ENCODE data around the gene DLX3.

The DLX3 gene

GRCh38 chr17:49991409-49991808, 3.6 kb downstream of the DLX3 start:
- DNase-seq, result no peak

GRCh38 chr17:49990921-49991320, 4.1 kb downstream of the DLX3 start:
- DNase-seq, result no peak

GRCh38 chr17:49990331-49990730, 4.7 kb downstream of the DLX3 start:
- no peak for DNase-seq

GRCh38 chr17:49989518-49989880, 5.5 kb downstream of the DLX3 start:
- DNase-seq, result no peak

GRCh38 chr17:49987681-49988441, 7.2 kb downstream of the DLX3 start:
- peak; percentile 69 for DNase-seq

GRCh38 chr17:49987290-49987585, 7.8 kb downstream of the DLX3 start:
- no peak for DNase-seq

GRCh38 chr17:49986396-49987289, 8.4 kb downstream of the DLX3 start:
- no peak for DNase-seq

GRCh38 chr17:49985310-49985990, 9.6 kb downstream of the DLX3 start:
- DNase-seq, result no peak

GRCh38 chr17:49984776-49985175, 10.2 kb downstream of the DLX3 start:
- no peak for DNase-seq

- no peak for DNase-seq
Observed at GRCh38 chr17:49984283-49984682, 10.7 kb downstream of the DLX3 start.

GRCh38 chr17:49980703-49981197, 14.3 kb downstream of the DLX3 start:
- DNase-seq, result no peak

GRCh38 chr17:49979748-49980479, 15.1 kb downstream of the DLX3 start:
- no peak for DNase-seq

GRCh38 chr17:49978501-49978900, 16.5 kb downstream of the DLX3 start:
- no peak for DNase-seq

- no peak for DNase-seq
Observed at GRCh38 chr17:49977463-49978389, 17.3 kb downstream of the DLX3 start.

- DNase-seq, result no peak
Observed at GRCh38 chr17:49976828-49977202, 18.2 kb downstream of the DLX3 start.

- no peak for DNase-seq
Observed at GRCh38 chr17:49976163-49976827, 18.7 kb downstream of the DLX3 start.

GRCh38 chr17:49975531-49975930, 19.5 kb downstream of the DLX3 start:
- no peak for DNase-seq

- no peak for DNase-seq
Observed at GRCh38 chr17:49973271-49973615, 21.8 kb downstream of the DLX3 start.

- peak; percentile 46 for DNase-seq
Observed at GRCh38 chr17:49972486-49973270, 22.3 kb downstream of the DLX3 start.

- no peak for DNase-seq
Observed at GRCh38 chr17:49971848-49972485, 23.1 kb downstream of the DLX3 start.

Data from DMS53 (cell line).